DND-41 (cell line): Measurements from ENCODE around the gene RBM27.
A peak's percentile ranks its signal among the peaks of the same experiment; 100 is the strongest.
"Not testable (repeated sequence)": the region's sequence is repeated elsewhere in the genome, so short reads cannot be mapped to it uniquely, and the experiment has no call there.

ENCODE experiments used
- ATAC-seq: fragments of 200-7000 bp; cut with Tn5 transposase; 3 replicates; pipeline ENCODE4 v1.9.1; 2021; ENCODE audit warnings: low read depth; ENCODE audit not compliant: insufficient read depth
- DNase-seq: peaks from one replicate; pipeline ENCODE4 v3.0.0-alpha.2; 2020
- H2AFZ ChIP-seq: 2 replicates; pipeline ENCODE4 v1.6.0; 2012; ENCODE audit warnings: low read depth, low read length
- H3K27ac ChIP-seq: 2 replicates; pipeline ENCODE4 v1.5.1; 2012; ENCODE audit warnings: low read length, inconsistent platforms
- H3K27me3 ChIP-seq: fragments of 200-600 bp; sonication (generic); 2 replicates; pipeline ENCODE4 v1.6.0; 2012; ENCODE audit warnings: low read length, mild to moderate bottlenecking, inconsistent platforms; ENCODE audit not compliant: insufficient read depth, poor library complexity
- H3K36me3 ChIP-seq: 2 replicates; pipeline ENCODE4 v1.5.1; 2012; ENCODE audit warnings: low read length, inconsistent platforms; ENCODE audit not compliant: insufficient read depth
- H3K4me1 ChIP-seq: 2 replicates; pipeline ENCODE4 v1.5.1; 2012; ENCODE audit warnings: mild to moderate bottlenecking, low read length; ENCODE audit not compliant: insufficient read depth
- H3K4me2 ChIP-seq: 2 replicates; pipeline ENCODE4 v1.6.0; 2012; ENCODE audit warnings: mild to moderate bottlenecking, moderate library complexity, low read length, inconsistent platforms; ENCODE audit not compliant: insufficient read depth
- H3K4me3 ChIP-seq, 2 experiments: fragments of 200-600 bp in 1 of 2; shearing (Covaris generic) in 1 of 2; 2 replicates each; pipeline ENCODE4 v1.5.1; 2012 to 2016; ENCODE audit warnings: inconsistent platforms in 2 of 2, low read length in 2 of 2, mild to moderate bottlenecking in 2 of 2, low read depth in 1 of 2, moderate library complexity in 1 of 2
- H3K79me2 ChIP-seq: 2 replicates; pipeline ENCODE4 v1.6.0; 2012; ENCODE audit warnings: low read length, inconsistent platforms; ENCODE audit not compliant: insufficient read depth
- H3K9ac ChIP-seq: 2 replicates; pipeline ENCODE4 v1.6.0; 2012; ENCODE audit warnings: low read depth, mild to moderate bottlenecking, inconsistent platforms, low read length, moderate library complexity
- H3K9me3 ChIP-seq: 2 replicates; pipeline ENCODE4 v1.5.1; 2012; ENCODE audit warnings: low read length, moderate library complexity, mild to moderate bottlenecking, inconsistent platforms; ENCODE audit not compliant: insufficient read depth, severe bottlenecking
- H4K20me1 ChIP-seq: 2 replicates; pipeline ENCODE4 v1.6.0; 2012; ENCODE audit warnings: low read length; ENCODE audit not compliant: insufficient read depth
- CTCF ChIP-seq: IDR thresholded peaks from 2 replicates; pipeline ENCODE4 v1.5.1; 2012; ENCODE audit warnings: borderline replicate concordance, low read length, moderate library complexity, mild to moderate bottlenecking; ENCODE audit not compliant: poor library complexity, severe bottlenecking; ENCODE audit errors: extremely low read depth
- EZH2 ChIP-seq: IDR thresholded peaks from 3 replicates; pipeline ENCODE4 v1.6.1; 2012; ENCODE audit warnings: borderline replicate concordance, low read depth, mild to moderate bottlenecking, moderate library complexity, low read length, inconsistent platforms; ENCODE audit not compliant: severe bottlenecking

RBM27 gene

GRCh38 chr5:146209714-146210113 lies 6.3 kb downstream of the RBM27 start:
- Histone ChIP-seq H3K9ac (no peak overlapping the region), H3K27me3 (no peaks in the 10 kb centered on the region), H2AFZ (no peak overlapping the region), H4K20me1 (peaks cover 60% of the 10 kb centered on the region; the same call in 1 of the 2 replicates), H3K4me2 (peak overlapping the region; percentile 22; the same call in 1 of the 2 replicates), H3K4me1 (peaks cover 23% of the 10 kb centered on the region), H3K9me3 (no peaks in the 10 kb centered on the region), H3K27ac (no peak overlapping the region), H3K4me3 (no peak overlapping the region), H3K79me2 (peaks cover 97% of the 10 kb centered on the region), H3K36me3 (no peaks in the 10 kb centered on the region; the same call in none of the 2 replicates)
- no peak for DNase-seq
- ATAC-seq = no peak
- TF ChIP-seq CTCF (no peak), EZH2 (no peak)

GRCh38 chr5:146210810-146211209 lies 7.4 kb downstream of the RBM27 start:
- not testable (repeated sequence) for H3K27ac ChIP-seq, H2AFZ ChIP-seq, H3K9me3 ChIP-seq, H3K4me2 ChIP-seq, H3K27me3 ChIP-seq, DNase-seq, ATAC-seq, H3K9ac ChIP-seq, H3K36me3 ChIP-seq, H3K4me3 ChIP-seq
- H3K4me1 ChIP-seq = peaks cover 12% of the 10 kb centered on the region
- peaks cover 97% of the 10 kb centered on the region for H3K79me2 ChIP-seq
- H4K20me1 ChIP-seq = peaks cover 60% of the 10 kb centered on the region; the same call in 1 of the 2 replicates

- Histone ChIP-seq H3K9ac (no peak overlapping the region), H3K27me3 (no peaks in the 10 kb centered on the region), H3K79me2 (peaks cover 100% of the 10 kb centered on the region), H3K27ac (no peak overlapping the region), H3K9me3 (no peaks in the 10 kb centered on the region), H2AFZ (no peak overlapping the region), H3K4me3 (no peak overlapping the region), H3K36me3 (no peaks in the 10 kb centered on the region), H3K4me2 (no peak overlapping the region), H3K4me1 (0 out of 2 replicates have a peak, but pooled peaks cover 2% of the 10 kb centered on the region), H4K20me1 (peaks cover 75% of the 10 kb centered on the region)
- TF ChIP-seq CTCF (no peak), EZH2 (no peak)
- DNase-seq = no peak
- ATAC-seq = 0 out of 3 replicates have a peak, but pooled peaks have one; percentile 22
These were observed 9.9 kb downstream of the RBM27 start for GRCh38 chr5:146213210-146213826.

DNA sequence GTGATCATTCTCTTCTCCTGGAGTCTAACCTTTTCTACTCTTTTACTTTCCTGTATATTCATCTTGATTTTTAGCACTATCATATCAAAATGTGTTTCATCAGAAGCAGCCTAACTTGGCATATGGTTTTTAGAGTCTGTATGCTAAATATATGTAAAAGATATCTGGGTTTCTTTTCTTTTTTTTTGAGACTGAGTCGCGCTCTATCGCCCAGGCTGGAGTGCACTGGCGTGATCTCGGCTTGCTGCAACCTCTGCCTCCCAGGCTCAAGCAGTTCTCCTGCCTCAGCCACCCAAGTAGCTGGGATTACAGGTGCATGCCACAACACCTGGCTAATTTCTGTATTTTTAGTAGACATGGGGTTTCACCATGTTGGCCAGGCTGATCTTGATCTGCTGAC lies 11.5 kb downstream of the RBM27 start:
- Histone ChIP-seq H3K79me2 (peaks cover 99% of the 10 kb centered on the region), H4K20me1 (peaks cover 72% of the 10 kb centered on the region), H3K36me3 (peaks cover 11% of the 10 kb centered on the region)
- H3K27me3 ChIP-seq, H3K4me3 ChIP-seq, H3K9me3 ChIP-seq, H3K4me1 ChIP-seq, H3K4me2 ChIP-seq, ATAC-seq, DNase-seq, H3K9ac ChIP-seq, H2AFZ ChIP-seq, H3K27ac ChIP-seq: not testable (repeated sequence)
